ENCODE data around the gene COCH.

DNA sequence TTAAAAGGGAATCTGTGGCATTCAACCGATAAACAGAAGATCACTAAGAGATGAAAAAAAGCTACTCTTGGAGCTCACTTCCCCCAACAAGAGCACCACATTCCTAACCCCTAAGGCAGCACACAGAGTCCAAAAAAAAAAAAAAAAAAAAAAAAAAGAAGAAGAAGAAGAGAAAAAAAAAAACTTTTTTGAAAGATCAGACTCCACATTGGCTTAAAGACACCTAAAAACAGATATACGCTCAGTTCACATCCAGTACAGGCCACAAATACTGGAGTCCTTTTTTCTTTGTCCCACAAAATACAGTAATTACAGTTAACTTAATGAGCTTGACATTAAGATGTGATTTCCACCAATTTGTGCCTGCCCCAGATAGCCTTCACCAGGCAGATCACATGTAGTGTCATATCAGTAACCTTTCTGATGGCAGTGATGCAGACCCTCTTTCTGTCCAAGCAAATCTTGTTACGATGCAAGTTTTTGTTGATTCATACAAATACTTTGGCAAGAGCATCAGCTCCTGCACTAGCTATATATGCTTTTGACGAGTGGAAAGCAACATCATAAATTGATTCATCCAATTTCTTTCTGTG is 20.7 kb downstream of the COCH start:
- TF ChIP-seq POLR2AphosphoS5 (IDR thresholded peaks at IDR 0.05; ENCODE audit: low read length): no peak
- no peak for TF ChIP-seq GABPA (IDR thresholded peaks at IDR 0.05; ENCODE audit: low read depth)
- TF ChIP-seq FOS (IDR thresholded peaks at IDR 0.05; ENCODE audit: borderline replicate concordance, extremely low read depth, insufficient read length): no peak
- TF ChIP-seq ELK1 (IDR thresholded peaks at IDR 0.05; ENCODE audit: low read depth, low read length): no peak
- no peak for TF ChIP-seq SP1 (IDR thresholded peaks at IDR 0.05; ENCODE audit: low read depth, low read length)
- TF ChIP-seq, protein P1, sequence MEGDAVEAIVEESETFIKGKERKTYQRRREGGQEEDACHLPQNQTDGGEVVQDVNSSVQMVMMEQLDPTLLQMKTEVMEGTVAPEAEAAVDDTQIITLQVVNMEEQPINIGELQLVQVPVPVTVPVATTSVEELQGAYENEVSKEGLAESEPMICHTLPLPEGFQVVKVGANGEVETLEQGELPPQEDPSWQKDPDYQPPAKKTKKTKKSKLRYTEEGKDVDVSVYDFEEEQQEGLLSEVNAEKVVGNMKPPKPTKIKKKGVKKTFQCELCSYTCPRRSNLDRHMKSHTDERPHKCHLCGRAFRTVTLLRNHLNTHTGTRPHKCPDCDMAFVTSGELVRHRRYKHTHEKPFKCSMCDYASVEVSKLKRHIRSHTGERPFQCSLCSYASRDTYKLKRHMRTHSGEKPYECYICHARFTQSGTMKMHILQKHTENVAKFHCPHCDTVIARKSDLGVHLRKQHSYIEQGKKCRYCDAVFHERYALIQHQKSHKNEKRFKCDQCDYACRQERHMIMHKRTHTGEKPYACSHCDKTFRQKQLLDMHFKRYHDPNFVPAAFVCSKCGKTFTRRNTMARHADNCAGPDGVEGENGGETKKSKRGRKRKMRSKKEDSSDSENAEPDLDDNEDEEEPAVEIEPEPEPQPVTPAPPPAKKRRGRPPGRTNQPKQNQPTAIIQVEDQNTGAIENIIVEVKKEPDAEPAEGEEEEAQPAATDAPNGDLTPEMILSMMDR (IDR thresholded peaks at IDR 0.05 in 2 of 3, conservative IDR thresholded peaks at IDR 0.05 in 1 of 3; ENCODE audit: control insufficient read depth in 2 of 3, extremely low read depth in 1 of 3, insufficient read depth in 1 of 3, low read depth in 3 of 3, low read length in 3 of 3): no peak
- TF ChIP-seq EZH2 (IDR thresholded peaks at IDR 0.05; ENCODE audit: borderline replicate concordance, control insufficient read depth, low read depth, low read length): no peak
- TF ChIP-seq CREB1 (IDR thresholded peaks at IDR 0.05; ENCODE audit: low read depth): no peak
- TF ChIP-seq PAX8 (IDR thresholded peaks at IDR 0.05): no peak
- no peak for TF ChIP-seq RAD21 (IDR thresholded peaks at IDR 0.05; ENCODE audit: insufficient read depth, low read depth, low read length)

Measured in GM12878 (cell line).